VCaP (cell line): ENCODE results near the gene DAPK2.

Experiments
- H3K27ac ChIP-seq: fragments of 450-650 bp; 2 replicates; pipeline ENCODE4 v1.5.1; 2017
- TF ChIP-seq, protein P1 (sequence below): fragments of 450-650 bp; conservative IDR thresholded peaks from 2 replicates; pipeline ENCODE4 v1.5.1; 2017; ENCODE audit warnings: mild to moderate bottlenecking, moderate library complexity

DAPK2 gene

DNA sequence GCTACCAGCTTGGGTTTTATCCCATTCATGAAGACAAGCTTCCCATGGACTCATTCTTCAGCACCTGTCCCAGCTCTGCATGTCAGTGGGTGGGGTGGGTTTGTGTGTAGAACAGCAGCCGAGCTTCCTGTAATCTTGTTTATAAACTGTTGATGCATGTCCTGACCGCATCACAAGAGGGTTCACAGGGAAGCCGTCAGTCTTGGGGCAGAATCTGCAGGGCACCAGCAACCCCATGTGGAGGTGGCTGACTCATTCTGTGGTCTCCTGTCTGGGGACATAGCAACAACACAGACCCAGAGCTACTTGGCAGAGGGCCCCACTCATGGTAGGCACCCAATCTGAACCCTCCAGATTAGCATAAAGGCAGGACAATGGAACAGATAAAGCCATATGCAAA is 35.6 kb downstream of the DAPK2 start:
- TF ChIP-seq, protein P1, sequence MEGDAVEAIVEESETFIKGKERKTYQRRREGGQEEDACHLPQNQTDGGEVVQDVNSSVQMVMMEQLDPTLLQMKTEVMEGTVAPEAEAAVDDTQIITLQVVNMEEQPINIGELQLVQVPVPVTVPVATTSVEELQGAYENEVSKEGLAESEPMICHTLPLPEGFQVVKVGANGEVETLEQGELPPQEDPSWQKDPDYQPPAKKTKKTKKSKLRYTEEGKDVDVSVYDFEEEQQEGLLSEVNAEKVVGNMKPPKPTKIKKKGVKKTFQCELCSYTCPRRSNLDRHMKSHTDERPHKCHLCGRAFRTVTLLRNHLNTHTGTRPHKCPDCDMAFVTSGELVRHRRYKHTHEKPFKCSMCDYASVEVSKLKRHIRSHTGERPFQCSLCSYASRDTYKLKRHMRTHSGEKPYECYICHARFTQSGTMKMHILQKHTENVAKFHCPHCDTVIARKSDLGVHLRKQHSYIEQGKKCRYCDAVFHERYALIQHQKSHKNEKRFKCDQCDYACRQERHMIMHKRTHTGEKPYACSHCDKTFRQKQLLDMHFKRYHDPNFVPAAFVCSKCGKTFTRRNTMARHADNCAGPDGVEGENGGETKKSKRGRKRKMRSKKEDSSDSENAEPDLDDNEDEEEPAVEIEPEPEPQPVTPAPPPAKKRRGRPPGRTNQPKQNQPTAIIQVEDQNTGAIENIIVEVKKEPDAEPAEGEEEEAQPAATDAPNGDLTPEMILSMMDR, result no peak
- no peak overlapping the region for H3K27ac ChIP-seq

DNA sequence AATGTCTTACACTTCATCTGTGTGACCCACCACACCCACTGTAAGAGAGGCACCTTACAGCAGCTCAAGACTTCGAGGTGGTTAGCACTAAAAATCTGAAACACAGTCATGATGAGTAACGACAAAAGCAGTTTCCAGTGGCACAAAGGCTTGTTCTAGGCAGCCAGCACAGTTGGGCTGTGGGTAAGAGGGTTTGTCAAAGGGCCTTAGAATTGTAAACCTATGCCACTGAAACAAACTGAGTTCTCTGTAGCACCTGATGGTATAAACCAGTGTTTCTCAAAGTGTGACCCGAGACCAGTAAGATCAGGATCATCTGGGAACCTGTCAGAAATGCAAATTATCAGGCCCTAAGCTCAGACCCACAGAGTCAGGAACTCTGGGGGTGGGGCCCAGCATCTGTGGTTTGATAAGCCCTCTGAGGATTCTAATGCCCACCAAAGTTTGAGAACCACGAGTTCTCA is 36.5 kb downstream of the DAPK2 start:
- TF ChIP-seq, protein P1, result no peak
- H3K27ac ChIP-seq, result no peak overlapping the region

DNA sequence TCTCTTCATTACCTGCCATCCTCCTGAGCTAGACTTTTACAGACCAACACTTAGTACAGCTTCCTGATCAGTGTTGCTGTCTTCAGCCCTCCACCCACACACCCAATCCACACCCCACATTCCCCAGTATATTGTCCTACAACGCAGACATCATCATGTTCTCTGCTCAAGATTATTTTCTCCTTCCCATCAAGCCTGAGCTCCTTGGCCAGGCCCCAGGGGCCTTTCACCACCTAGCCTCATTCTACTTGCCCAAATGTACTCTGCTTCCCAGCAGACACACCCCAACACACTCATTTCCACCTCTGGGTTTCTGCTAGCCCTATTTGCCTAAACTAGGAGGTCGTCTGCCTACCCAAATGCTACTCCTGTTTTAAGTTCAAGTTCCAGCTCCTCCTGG is 37.0 kb downstream of the DAPK2 start:
- TF ChIP-seq, protein P1, result no peak
- H3K27ac ChIP-seq, result no peak overlapping the region

DNA sequence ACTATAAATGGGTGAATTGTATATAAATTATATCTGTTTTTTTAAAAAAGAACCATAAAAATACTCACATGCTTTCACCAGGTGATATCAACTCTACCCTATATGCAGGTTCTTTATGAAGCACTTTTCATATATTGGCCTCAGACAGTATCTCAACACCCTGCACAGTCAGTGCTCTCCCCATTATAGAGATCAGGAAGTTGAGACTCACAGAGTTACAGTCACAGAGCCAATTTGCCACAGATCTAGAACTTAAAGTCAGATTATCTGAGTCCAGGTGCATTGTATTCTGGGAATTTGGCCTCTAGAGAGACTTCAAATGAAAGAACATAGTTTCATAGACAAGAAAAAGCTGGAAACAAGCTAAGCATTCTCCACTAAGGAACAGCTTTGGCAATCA is 38.1 kb downstream of the DAPK2 start:
- TF ChIP-seq, protein P1, result no peak
- no peak overlapping the region for H3K27ac ChIP-seq

DNA sequence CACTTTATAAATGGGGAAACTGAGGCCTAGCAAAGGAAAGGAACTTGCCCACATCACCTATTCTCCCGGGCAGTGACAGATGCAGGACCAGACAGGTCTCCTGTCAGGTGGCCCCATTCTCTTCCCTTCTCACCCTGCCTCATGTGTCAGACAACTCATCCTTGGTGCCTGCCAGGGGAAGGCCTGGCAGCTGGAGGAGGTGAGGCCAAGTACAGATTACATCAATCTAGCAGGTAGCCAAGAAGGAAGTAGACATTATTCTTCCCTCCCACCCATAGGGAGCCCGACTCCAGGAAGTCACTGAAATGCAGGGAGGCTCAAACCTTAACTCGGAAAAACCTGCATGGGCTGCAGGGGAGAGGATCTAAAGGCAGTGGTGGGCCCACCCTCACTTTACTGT is 39.6 kb downstream of the DAPK2 start:
- no peak overlapping the region for H3K27ac ChIP-seq
- TF ChIP-seq, protein P1, result no peak

DNA sequence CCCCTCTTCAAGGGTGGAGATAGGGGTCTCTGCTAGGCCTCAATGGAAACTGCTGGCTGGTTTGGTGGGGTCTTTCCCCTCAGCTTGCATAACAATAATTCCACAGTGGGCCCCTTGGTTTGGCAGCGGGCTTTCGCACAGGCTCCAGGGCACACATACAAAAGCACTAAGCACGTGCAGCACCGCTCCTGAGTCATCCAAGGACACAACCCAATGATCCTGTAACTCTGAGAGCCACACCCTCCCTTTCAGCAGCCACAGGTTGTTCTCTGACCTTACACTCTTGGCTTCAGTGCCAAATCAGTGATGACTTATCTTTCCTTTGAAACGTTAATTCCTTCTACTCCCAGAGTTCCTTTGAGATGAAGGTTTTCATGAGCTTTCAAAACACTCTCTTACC is 41.7 kb downstream of the DAPK2 start:
- TF ChIP-seq, protein P1, result no peak
- H3K27ac ChIP-seq, result peak overlapping the region; percentile 10; the same call in 1 of the 2 replicates

DNA sequence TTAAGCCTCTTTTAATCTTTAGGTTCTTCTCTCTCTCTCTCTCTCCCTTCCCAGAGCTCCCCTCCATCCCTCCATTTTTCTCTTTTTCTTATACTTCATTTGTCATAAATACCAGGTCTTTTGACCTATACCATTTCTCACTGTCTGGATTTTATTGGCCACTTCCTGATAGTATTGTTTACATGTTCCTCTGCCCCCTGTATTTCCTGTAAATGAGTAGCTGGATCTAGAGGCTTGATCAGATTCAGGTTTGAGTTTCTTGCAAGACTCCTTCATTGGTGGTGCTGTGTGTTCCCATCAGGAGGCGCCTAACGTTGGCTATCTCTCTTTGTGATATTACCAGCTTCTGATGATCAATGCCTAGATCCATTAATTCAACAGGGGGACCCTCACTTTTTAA is 42.2 kb downstream of the DAPK2 start:
- TF ChIP-seq, protein P1, result no peak
- H3K27ac ChIP-seq, result peak overlapping the region; percentile 10; the same call in 1 of the 2 replicates
